Muscle of leg (tissue), 11 donors: ENCODE measurements around the gene ADAMTS18. TPM values are rescaled to one million over a fixed set of nuclear protein-coding genes. Genes with fewer than 3 reads are reported as not detected.

Experiments used
- DNase-seq: peaks from one replicate; pipeline ENCODE4 v3.0.0; 2013
- H3K27ac ChIP-seq: one replicate; pipeline ENCODE4 v1.5.1; 2013; ENCODE audit warnings: mild to moderate bottlenecking, low read length, control low read depth
- H3K27me3 ChIP-seq: one replicate; pipeline ENCODE4 v1.6.1; 2013; ENCODE audit warnings: low read length; ENCODE audit not compliant: control insufficient read depth, insufficient read depth
- H3K36me3 ChIP-seq: one replicate; pipeline ENCODE4 v1.6.1; 2013; ENCODE audit warnings: low read length; ENCODE audit not compliant: control insufficient read depth, insufficient read depth
- H3K4me1 ChIP-seq: one replicate; pipeline ENCODE4 v1.6.1; 2013; ENCODE audit warnings: low read length; ENCODE audit not compliant: control insufficient read depth, insufficient read depth
- H3K4me3 ChIP-seq: one replicate; pipeline ENCODE4 v1.5.1; 2013; ENCODE audit warnings: low read length, control low read depth
- H3K9me3 ChIP-seq: replicated peaks from 2 replicates; pipeline ENCODE4 v1.6.1; 2013; ENCODE audit warnings: low read depth, low read length; ENCODE audit not compliant: control insufficient read depth
- WGBS: methylation state at CpG from one replicate; pipeline ENCODE4 v1.1.5; 2013; ENCODE audit warnings: missing lambda C conversion rate; ENCODE audit not compliant: insufficient coverage; 5-methylcytosine and 5-hydroxymethylcytosine counted together
- polyA plus RNA-seq, 8 donors: library from polyadenylated mRNA; unstranded; fragments of 120-200 nt; gene quantifications; one replicate each; pipeline versions ENCODE4 v1.2.1 to v1.2.3, GENCODE V29; 2013; ENCODE audit warnings: inconsistent platforms in 1 of 8, low replicate concordance in 1 of 8; ENCODE audit not compliant: insufficient read length in 8 of 8, insufficient read depth in 1 of 8
- total RNA-seq: library from RNA; stranded (reverse); fragments of 120-200 nt; gene quantifications from one replicate; pipeline ENCODE4 v1.2.4, GENCODE V29; 2013

ADAMTS18 gene
- total and polyA plus RNA-seq, 9 donors, result 0.24 to 1.5 (median 0.91) TPM

GRCh38 chr16:77331802-77332586 is 102.8 kb downstream of the ADAMTS18 start:
- Histone ChIP-seq H3K27ac (no peak overlapping the region), H3K9me3 (no peaks in the 10 kb centered on the region), H3K4me3 (no peak overlapping the region), H3K27me3 (no peaks in the 10 kb centered on the region), H3K4me1 (no peaks in the 10 kb centered on the region), H3K36me3 (no peaks in the 10 kb centered on the region)
- WGBS, result no CpG with 5 or more reads among the region's 9 CpGs
- DNase-seq, result no peak

DNA sequence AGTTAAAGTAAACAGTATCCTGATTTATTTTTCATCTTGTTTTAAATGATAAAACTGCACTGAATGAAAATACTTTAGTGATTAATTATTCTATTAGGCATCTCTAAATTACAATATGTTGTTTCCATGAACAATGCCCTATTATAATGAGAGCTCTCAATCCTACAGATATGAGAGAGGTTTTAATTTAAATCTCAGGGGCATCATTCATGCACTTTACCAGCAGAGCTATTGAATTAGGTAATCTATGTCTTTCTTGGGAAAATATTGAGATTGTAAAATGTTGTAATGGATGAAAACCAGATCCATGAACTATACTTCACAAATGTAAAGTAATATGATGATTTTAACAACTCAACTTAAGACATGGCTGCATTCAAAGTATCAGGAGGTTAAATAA is 103.8 kb downstream of the ADAMTS18 start:
- Histone ChIP-seq H3K4me1 (no peaks in the 10 kb centered on the region), H3K9me3 (no peaks in the 10 kb centered on the region), H3K27ac (no peak overlapping the region), H3K27me3 (no peaks in the 10 kb centered on the region), H3K36me3 (no peaks in the 10 kb centered on the region), H3K4me3 (no peak overlapping the region)
- DNase-seq, result no peak

DNA sequence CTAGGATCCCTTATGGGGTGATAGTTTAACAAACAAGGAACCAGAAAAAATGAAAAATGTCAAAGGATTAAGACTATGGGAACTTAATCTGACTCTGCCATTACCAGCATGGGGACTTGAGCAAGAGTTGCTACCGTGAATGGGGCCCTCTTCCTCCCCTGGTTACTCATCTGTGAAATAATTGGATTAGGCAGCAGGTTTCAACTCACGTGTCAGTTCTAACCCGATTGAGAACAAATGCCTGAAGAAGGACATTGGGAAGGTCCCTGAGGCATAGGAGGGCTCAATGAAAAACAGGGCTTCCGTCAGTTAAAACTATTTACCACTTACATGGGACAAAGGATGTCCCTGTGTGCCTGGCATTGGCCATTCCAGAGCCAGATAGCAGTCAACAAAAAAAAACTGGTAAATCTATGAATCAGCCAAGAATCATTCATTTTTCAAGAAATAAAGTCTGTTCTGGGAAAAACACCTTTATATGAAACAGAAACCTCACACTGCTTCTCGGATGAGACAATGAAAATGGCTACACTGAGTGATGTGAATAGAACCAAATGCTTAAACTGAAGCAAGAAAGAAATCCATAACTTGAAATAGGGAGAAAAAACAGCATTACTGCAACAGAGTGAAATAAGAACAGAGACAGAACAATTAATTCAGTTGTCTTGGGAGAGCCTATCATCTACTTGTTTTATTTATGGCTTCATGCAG is 104.3 kb downstream of the ADAMTS18 start:
- 40% methylated on average over 2 of the region's 5 CpGs for WGBS
- no peaks in the 10 kb centered on the region for H3K36me3 ChIP-seq
- no peak overlapping the region for H3K4me3 ChIP-seq
- H3K27ac ChIP-seq, result no peak overlapping the region
- DNase-seq, result no peak
- no peaks in the 10 kb centered on the region for H3K9me3 ChIP-seq
- no peaks in the 10 kb centered on the region for H3K27me3 ChIP-seq
- H3K4me1 ChIP-seq, result no peaks in the 10 kb centered on the region

DNA sequence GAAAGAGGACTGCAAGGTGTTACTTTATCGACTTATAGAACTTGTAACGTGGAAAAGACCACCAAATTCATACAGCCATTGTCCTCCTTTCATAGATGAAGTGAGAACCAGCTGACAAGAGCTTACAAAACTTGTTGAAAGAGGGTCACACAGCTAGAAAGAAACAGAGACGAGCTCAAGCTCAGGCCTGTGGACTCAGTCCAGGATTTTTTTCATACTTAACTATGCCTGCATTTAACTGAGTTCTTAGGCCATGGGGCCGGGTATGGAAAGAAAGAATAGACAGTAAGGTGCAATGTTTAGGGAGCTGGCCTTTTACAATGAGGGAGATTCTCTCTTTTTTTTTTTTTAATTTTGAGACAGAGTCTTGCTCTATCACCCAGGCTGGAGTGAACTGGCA is 106.1 kb downstream of the ADAMTS18 start:
- 25% methylated on average over 2 of the region's 4 CpGs for WGBS

DNA sequence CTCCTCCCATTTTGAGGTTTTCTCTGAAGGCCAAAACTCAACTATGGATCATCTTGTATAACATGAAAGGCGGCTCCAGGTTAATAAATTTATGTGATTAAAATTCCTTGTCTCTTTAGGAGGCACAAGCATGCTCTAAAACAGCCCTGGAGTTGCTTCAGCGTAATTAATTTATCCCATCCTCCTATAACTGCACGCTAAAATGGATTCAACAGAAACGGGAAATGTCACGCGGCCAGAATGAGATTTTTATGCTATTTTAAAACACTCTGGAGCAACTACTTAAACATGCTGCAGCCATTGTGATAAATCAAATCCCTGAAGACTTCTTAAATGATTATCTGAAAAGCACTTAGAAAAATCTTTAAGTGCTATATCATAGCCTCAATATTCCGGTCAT is 106.6 kb downstream of the ADAMTS18 start:
- no peaks in the 10 kb centered on the region for H3K27me3 ChIP-seq
- no peaks in the 10 kb centered on the region for H3K36me3 ChIP-seq
- 52% methylated on average over 3 of the region's 7 CpGs for WGBS
- no peak overlapping the region for H3K4me3 ChIP-seq
- no peaks in the 10 kb centered on the region for H3K4me1 ChIP-seq
- no peaks in the 10 kb centered on the region for H3K9me3 ChIP-seq
- H3K27ac ChIP-seq, result no peak overlapping the region
- peak; percentile 72 for DNase-seq

More for the DNA sequence above, 106.1 kb downstream of the ADAMTS18 start:
- Histone ChIP-seq H3K27ac (no peak overlapping the region), H3K9me3 (no peaks in the 10 kb centered on the region), H3K27me3 (no peaks in the 10 kb centered on the region), H3K4me3 (no peak overlapping the region), H3K4me1 (no peaks in the 10 kb centered on the region), H3K36me3 (no peaks in the 10 kb centered on the region)
- peak; percentile 59 for DNase-seq

GRCh38 chr16:77327717-77328116 is 107.1 kb downstream of the ADAMTS18 start:
- Histone ChIP-seq H3K27ac (no peak overlapping the region), H3K36me3 (no peaks in the 10 kb centered on the region), H3K4me1 (no peaks in the 10 kb centered on the region), H3K27me3 (no peaks in the 10 kb centered on the region), H3K4me3 (no peak overlapping the region), H3K9me3 (no peaks in the 10 kb centered on the region)
- no CpG with 5 or more reads among the region's 2 CpGs for WGBS
- no peak for DNase-seq

DNA sequence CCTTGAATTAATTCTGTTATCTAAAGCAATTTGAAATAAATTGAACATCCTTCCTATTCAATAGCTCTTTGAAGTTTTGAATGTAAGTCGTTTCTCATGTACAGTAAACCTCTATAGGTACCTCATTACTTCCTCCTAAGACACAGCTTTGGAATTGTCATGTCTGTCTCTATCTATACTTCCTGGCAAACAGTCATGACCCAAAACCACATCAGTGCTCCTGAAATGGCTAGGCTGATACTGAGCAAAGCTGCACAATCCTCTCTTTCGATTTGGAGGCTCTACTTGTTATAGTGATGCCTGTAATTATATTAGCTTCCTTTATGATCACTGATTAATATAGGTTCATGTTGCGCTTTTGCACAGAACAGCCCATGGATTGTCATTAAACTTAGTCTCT is 110.1 kb downstream of the ADAMTS18 start:
- H3K4me1 ChIP-seq, result no peaks in the 10 kb centered on the region
- DNase-seq, result no peak

GRCh38 chr16:77323695-77324094 is 111.1 kb downstream of the ADAMTS18 start:
- Histone ChIP-seq H3K27me3 (no peaks in the 10 kb centered on the region), H3K9me3 (no peaks in the 10 kb centered on the region), H3K27ac (no peak overlapping the region), H3K4me1 (no peaks in the 10 kb centered on the region), H3K4me3 (no peak overlapping the region), H3K36me3 (no peaks in the 10 kb centered on the region)
- no peak for DNase-seq
- no CpG with 5 or more reads among the region's 2 CpGs for WGBS

More for the DNA sequence above, 110.1 kb downstream of the ADAMTS18 start:
- H3K27me3 ChIP-seq, result no peaks in the 10 kb centered on the region
- H3K36me3 ChIP-seq, result no peaks in the 10 kb centered on the region
- no CpG with 5 or more reads among the region's 3 CpGs for WGBS
- no peak overlapping the region for H3K4me3 ChIP-seq
- H3K27ac ChIP-seq, result no peak overlapping the region
- H3K9me3 ChIP-seq, result no peaks in the 10 kb centered on the region

GRCh38 chr16:77322757-77323156 is 112.1 kb downstream of the ADAMTS18 start:
- no peak for DNase-seq
- H3K4me3 ChIP-seq, result no peak overlapping the region

GRCh38 chr16:77317059-77317458 is 117.8 kb downstream of the ADAMTS18 start:
- 75% methylated on average over 1 of the region's 2 CpGs for WGBS
- H3K27me3 ChIP-seq, result no peaks in the 10 kb centered on the region
- no peak overlapping the region for H3K4me3 ChIP-seq
- H3K9me3 ChIP-seq, result no peaks in the 10 kb centered on the region
- DNase-seq, result no peak
- no peaks in the 10 kb centered on the region for H3K4me1 ChIP-seq
- no peaks in the 10 kb centered on the region for H3K36me3 ChIP-seq
- H3K27ac ChIP-seq, result no peak overlapping the region

More at GRCh38 chr16:77322757-77323156, 112.1 kb downstream of the ADAMTS18 start:
- Histone ChIP-seq H3K27ac (no peak overlapping the region), H3K4me1 (no peaks in the 10 kb centered on the region), H3K36me3 (no peaks in the 10 kb centered on the region), H3K9me3 (no peaks in the 10 kb centered on the region), H3K27me3 (no peaks in the 10 kb centered on the region)
- WGBS, result no CpG with 5 or more reads among the region's 2 CpGs
